HG03097 (cell line): ENCODE measurements around the gene FUT9.
"Not testable (repeated sequence)": the region's sequence is repeated elsewhere in the genome, so short reads cannot be mapped to it uniquely, and the experiment has no call there.

Source experiments
- ATAC-seq: cut with Tn5 transposase; IDR thresholded peaks from one replicate; pipeline ENCODE4 v1.9.1; 2021; ENCODE audit not compliant: unreplicated experiment, low FRiP score

The FUT9 gene

GRCh38 chr6:96260787-96261430 is 245.1 kb downstream of the FUT9 start:
- not testable (repeated sequence) for ATAC-seq
